K562 (cell line): Measurements from ENCODE around the gene CAMSAP2. TPM values are rescaled to one million over a fixed set of nuclear protein-coding genes. Genes with fewer than 3 reads are reported as not detected.
A peak's percentile ranks its signal among the peaks of the same experiment; 100 is the strongest.

Experiments
- ATAC-seq: fragments of 200-7000 bp; cut with Tn5 transposase; 3 replicates; pipeline ENCODE4 v1.9.1; 2020; ENCODE audit warnings: moderate library complexity
- BruUV-seq: library from RNA; stranded (reverse); fragments of 400-500 nt; replicated peaks from 2 replicates; lab custom pipeline; 2021; lab: Mats Ljungman, UMichigan
- CTCF ChIA-PET: fragments of 300-600 bp; formaldehyde crosslinking; extraction: SDS; loops from one replicate; lab custom pipeline; 2021; ENCODE audit warnings: low intra/inter-chr PET ratio; lab: Yijun Ruan, JAX
- POLR2A ChIA-PET: fragments of 300-600, 350-650 bp; sonication (Branson Sonifier 250); formaldehyde crosslinking; extraction: SDS; loops from one replicate; lab custom pipeline; 2021; ENCODE audit warnings: antibody characterized with exemption, inconsistent platforms; lab: Yijun Ruan, JAX
- DNase-seq, 4 experiments: peaks; one replicate each; pipeline versions ENCODE4 v3.0.0 to v3.0.0-alpha.2; 2011 to 2018; ENCODE audit warnings: low spot score in 3 of 4, mixed read lengths in 3 of 4; ENCODE audit errors: extremely low read depth in 1 of 4
- FAIRE-seq: peaks from 2 replicates; lab custom pipeline; 2011; peaks lifted over from hg19 to GRCh38; lab: Jason Lieb, UNC
- H2AFZ ChIP-seq: 2 replicates; pipeline ENCODE4 v1.6.0; 2011; ENCODE audit warnings: low read depth, low read length, control low read depth, inconsistent platforms
- H3K27ac ChIP-seq: fragments of 200-600 bp; 3 replicates; pipeline ENCODE4 v1.8.0; 2011; ENCODE audit warnings: low read depth, mild to moderate bottlenecking, control low read depth, inconsistent platforms, low read length, moderate library complexity, mixed read lengths; ENCODE audit errors: extremely low read depth
- H3K27me3 ChIP-seq, 2 experiments: fragments of 300-600 bp in 1 of 2; 2 replicates in 1 of 2; 3 replicates in 1 of 2; pipeline versions ENCODE4 v1.6.0 to v1.8.0; 2011; ENCODE audit warnings: inconsistent platforms in 2 of 2, low read length in 2 of 2, mild to moderate bottlenecking in 1 of 2, mixed read lengths in 1 of 2, moderate library complexity in 1 of 2; ENCODE audit not compliant: control insufficient read depth in 2 of 2, insufficient read depth in 2 of 2
- H3K36me3 ChIP-seq: fragments of 300-600 bp; 3 replicates; pipeline ENCODE4 v1.8.0; 2011; ENCODE audit warnings: mild to moderate bottlenecking, low read length, inconsistent platforms; ENCODE audit not compliant: control insufficient read depth, insufficient read depth
- H3K4me1 ChIP-seq, 2 experiments: fragments of 200-600 bp in 1 of 2; replicated peaks in 1 of 2; 2 replicates in 1 of 2; 3 replicates in 1 of 2; pipeline versions ENCODE4 v1.5.1 to v1.8.0; 2011; ENCODE audit warnings: inconsistent platforms in 2 of 2, low read length in 2 of 2, mild to moderate bottlenecking in 1 of 2, mixed read lengths in 1 of 2, moderate library complexity in 1 of 2; ENCODE audit not compliant: control insufficient read depth in 2 of 2, insufficient read depth in 2 of 2
- H3K4me2 ChIP-seq: 2 replicates; pipeline ENCODE4 v1.6.1; 2011; ENCODE audit warnings: low read length, control low read depth, inconsistent platforms, mixed read lengths; ENCODE audit not compliant: insufficient read depth
- H3K4me3 ChIP-seq: fragments of 200-600 bp; sonication (generic), shearing (Covaris generic); 2 replicates; pipeline ENCODE4 v1.5.1; 2016; ENCODE audit warnings: control low read depth, inconsistent platforms
- H3K79me2 ChIP-seq: fragments of 200-600 bp; 3 replicates; pipeline ENCODE4 v1.8.0; 2011; ENCODE audit warnings: low read length, inconsistent platforms; ENCODE audit not compliant: control insufficient read depth, insufficient read depth
- H3K9ac ChIP-seq, 2 experiments: 2 replicates each; pipeline versions ENCODE4 v1.6.0 to v1.6.1; 2011; ENCODE audit warnings: low read depth in 2 of 2, low read length in 2 of 2, control low read depth in 1 of 2, inconsistent platforms in 1 of 2, mild to moderate bottlenecking in 1 of 2, mixed read lengths in 1 of 2; ENCODE audit not compliant: insufficient read depth in 1 of 2
- H3K9me1 ChIP-seq: one replicate; pipeline ENCODE4 v1.6.0; 2011; ENCODE audit warnings: inconsistent platforms, mild to moderate bottlenecking, low read length, moderate library complexity; ENCODE audit not compliant: control insufficient read depth, insufficient read depth
- H3K9me3 ChIP-seq: replicated peaks from 2 replicates; pipeline ENCODE4 v1.5.1; 2011; ENCODE audit warnings: low read depth, low read length, inconsistent platforms; ENCODE audit not compliant: control insufficient read depth, insufficient read depth
- H4K20me1 ChIP-seq: replicated peaks from 2 replicates; pipeline ENCODE4 v1.6.1; 2011; ENCODE audit warnings: low read length, inconsistent platforms, mixed read lengths; ENCODE audit not compliant: control insufficient read depth, insufficient read depth
- ARID1B ChIP-seq: fragments of 450-650 bp; IDR thresholded peaks from 2 replicates; pipeline ENCODE4 v1.6.1; 2016; ENCODE audit warnings: antibody characterized with exemption, mild to moderate bottlenecking, inconsistent platforms
- HMG20B ChIP-seq: fragments of 250-450 bp; sonication (Bioruptor Pico); IDR thresholded peaks from 2 replicates; pipeline ENCODE4 v1.5.0; 2021; ENCODE audit warnings: mild to moderate bottlenecking
- POLR2H ChIP-seq: IDR thresholded peaks from 2 replicates; pipeline ENCODE4 v1.6.1; 2016; ENCODE audit warnings: missing genetic modification characterization, low read depth, mild to moderate bottlenecking, control low read depth, missing compliant biosample characterization, moderate library complexity
- RAD21 ChIP-seq, 2 experiments: fragments of 250-450 bp in 1 of 2; fragments of 450-650 bp in 1 of 2; sonication (Bioruptor Pico) in 1 of 2; formaldehyde crosslinking in 1 of 2; IDR thresholded peaks in 1 of 2; conservative IDR thresholded peaks in 1 of 2; 2 replicates each; pipeline versions ENCODE4 v1.4.0 to v1.8.0; 2020 to 2022; ENCODE audit warnings: mild to moderate bottlenecking in 2 of 2, moderate library complexity in 1 of 2
- ZNF324 ChIP-seq: fragments of 250-450 bp; sonication (Bioruptor Pico); IDR thresholded peaks from 2 replicates; pipeline ENCODE4 v1.4.0; 2020; ENCODE audit warnings: mild to moderate bottlenecking
- WGBS: fragments of 100-300 bp; shearing (Covaris generic); methylation state at CpG from one replicate; pipeline ENCODE4 v1.1.6; 2016; ENCODE audit warnings: low coverage, mixed read lengths; ENCODE audit not compliant: insufficient coverage; ENCODE audit errors: missing lambda C conversion rate; 5-methylcytosine and 5-hydroxymethylcytosine counted together
- in situ Hi-C: fragments of 300-500 bp; cut with MboI; formaldehyde crosslinking; loops from 4 replicates; pipeline ENCODE4 v1.15.0; 2018; ENCODE audit warnings: inconsistent platforms, mixed read lengths
- intact Hi-C: fragments of 100-400 bp; cut with micrococcal nuclease; formaldehyde crosslinking; loops from 2 replicates; pipeline ENCODE4 v1.14.2; 2022
- polyA plus RNA-seq, 8 experiments: library from polyadenylated mRNA; depleted of rRNA in 4 of 8; stranded (reverse) in 5 of 8; unstranded in 3 of 8; fragments of >200 nt; fragmentation: Nextera tagmentation in 2 of 8; fragmentation: Illumina TruSeq in 1 of 8; extraction: Ambion mirVana in 2 of 8; extraction: Trizol in 1 of 8; gene quantifications; 2 replicates each; pipeline versions ENCODE4 v1.2.1 to v1.2.3, GENCODE V29; 2011 to 2014; ENCODE audit warnings: inconsistent platforms in 1 of 8, missing spikeins in 1 of 8
- total RNA-seq, 7 experiments: library from RNA; depleted of rRNA in 6 of 7; stranded (reverse); fragments of >200 nt in 6 of 7; fragmentation: Illumina TruSeq in 2 of 7; extraction: Trizol in 2 of 7; gene quantifications; 2 replicates each; pipeline versions ENCODE4 v1.2.1 to v1.2.3, GENCODE V29; 2011 to 2021; ENCODE audit warnings: low replicate concordance in 1 of 7

The CAMSAP2 gene
- total and polyA plus RNA-seq, 9 of the 15 experiments (the other 6 are each of a cell fraction or from before 2014, with no cell fraction given): 1.4 to 7.5 (median 2.7) TPM

DNA sequence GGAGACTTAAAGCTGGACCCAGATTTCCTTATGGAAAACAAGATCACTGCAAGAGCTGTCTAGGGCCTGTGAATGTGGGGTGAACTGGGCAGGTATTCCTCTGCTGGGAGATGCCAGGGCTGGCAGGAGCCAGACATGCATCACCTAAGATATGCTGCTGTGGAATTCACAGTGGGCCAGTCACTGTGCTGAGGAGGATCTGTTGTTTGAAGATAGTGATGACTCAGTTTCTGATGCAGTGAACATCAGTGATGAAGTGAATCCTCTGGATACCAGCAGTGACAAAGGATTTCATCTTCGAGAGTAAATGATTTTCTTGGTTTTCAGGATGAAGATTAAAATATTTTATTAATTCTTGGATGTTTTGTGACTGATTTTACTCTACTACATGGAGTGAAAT lies 29.9 kb upstream of the CAMSAP2 start (continued):
- TF ChIP-seq POLR2H (tag) (no peak), RAD21 (CRISPR knock-in tag; conservative IDR thresholded peaks at IDR 0.05 in 1 of 2, IDR thresholded peaks at IDR 0.05 in 1 of 2) (no peak)

DNA sequence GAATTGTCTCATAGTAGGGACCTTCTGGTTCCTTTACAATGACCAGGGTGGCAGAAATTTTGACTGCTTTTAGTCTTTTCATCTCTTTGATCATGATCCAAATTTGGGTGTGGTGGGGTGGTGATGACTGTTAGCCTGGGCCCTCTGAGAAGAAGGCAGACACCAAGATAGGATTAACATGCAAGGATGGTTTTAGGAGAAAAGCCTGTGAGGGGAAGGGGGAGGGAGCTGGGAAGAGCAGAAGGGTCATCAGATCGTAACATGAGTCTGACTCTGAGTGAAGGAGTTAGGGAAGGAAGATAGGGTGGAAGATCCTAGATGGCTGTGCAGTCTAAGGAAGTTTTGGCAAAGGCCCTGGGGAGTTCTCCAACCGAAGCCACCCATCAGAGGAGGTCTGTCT lies 28.5 kb upstream of the CAMSAP2 start:
- ChIA-PET POLR2A (interaction anchor here (1.1 to 1.6 kb wide), 2 partner anchors 10 to 41 kb away, joined by 3 to 4 read pairs; partner anchors contain the start of gene DDX59), CTCF (no interaction called here)
- in situ Hi-C loops (no loop called here), intact Hi-C loops (no loop called here)
- no peak; the same call in 1 of the 3 replicates for ATAC-seq
- TF ChIP-seq ARID1B (0 out of 2 replicates have a peak, but pooled peaks have one; percentile 18), ZNF324 (CRISPR knock-in tag) (peak; percentile 56; the same call in 1 of the 2 replicates), HMG20B (CRISPR knock-in tag) (no peak)
- Histone ChIP-seq H2AFZ (peak overlapping the region; percentile 33; the same call in 1 of the 2 replicates), H3K9me1 (no peaks in the 10 kb centered on the region), H3K4me3 (no peak overlapping the region), H3K9ac (peak overlapping the region in 1 of 2 experiments; percentile 1; a peak in 1 of 4 replicates), H3K27me3 (no peaks in the 10 kb centered on the region), H4K20me1 (no peaks in the 10 kb centered on the region), H3K9me3 (no peaks in the 10 kb centered on the region), H3K4me1 (peaks cover 4 to 16% of the 10 kb centered on the region in 2 experiments; a peak in 2 of 5 replicates), H3K36me3 (no peaks in the 10 kb centered on the region), H3K27ac (no peak overlapping the region), H3K79me2 (no peaks in the 10 kb centered on the region), H3K4me2 (no peak overlapping the region)
- DNase-seq: no peak
- BruUV-seq: no TSS peak
- no peak for FAIRE-seq
- 32% methylated on average over 2 of the region's 2 CpGs for WGBS
